ENCODE data around the gene ETHE1.

GRCh38 chr19:43479961-43480561 lies 46.9 kb downstream of the ETHE1 start:
- TF ChIP-seq EZH2 (IDR thresholded peaks at IDR 0.05; ENCODE audit: borderline replicate concordance, low read depth, low read length, poor library complexity, severe bottlenecking) (no peak), CTCF (conservative IDR thresholded peaks at IDR 0.05; ENCODE audit: low read depth, low read length) (no peak)
